HCT116 (cell line): ENCODE measurements around the gene PHKA2. TPM values are rescaled to one million over a fixed set of nuclear protein-coding genes. Genes with fewer than 3 reads are reported as not detected.

Source experiments
- ATAC-seq: fragments of 200-7000 bp; cut with Tn5 transposase; 2 replicates; pipeline ENCODE4 v1.9.1; 2020; ENCODE audit warnings: mild to moderate bottlenecking, moderate library complexity
- BruUV-seq: library from RNA; stranded (reverse); fragments of 400-500 nt; replicated peaks from 2 replicates; lab custom pipeline; 2021; lab: Mats Ljungman, UMichigan
- CTCF ChIA-PET: fragments of 300-600 bp; sonication (Branson Sonifier 250); formaldehyde crosslinking; loops from one replicate; lab custom pipeline; 2021; ENCODE audit warnings: antibody characterized with exemption; lab: Charles Lee
- POLR2A ChIA-PET: fragments of 300-600, 350-600 bp; sonication (Branson Sonifier 250); formaldehyde crosslinking; loops from one replicate; lab custom pipeline; 2021; ENCODE audit warnings: antibody characterized with exemption; lab: Charles Lee
- RAD21 ChIA-PET, 2 experiments: fragments of 300-600 bp; sonication (Branson Sonifier 250); formaldehyde crosslinking; loops; one replicate each; lab custom pipeline; 2023; ENCODE audit warnings: low total read pairs in 2 of 2; ENCODE audit not compliant: uncharacterized antibody in 2 of 2, unreplicated experiment in 2 of 2, low non-redundant PET in 1 of 2; lab: Charles Lee
- DNase-seq: peaks from one replicate; pipeline ENCODE4 v3.0.0-alpha.2; 2010; ENCODE audit warnings: low read depth, low spot score
- H2AFZ ChIP-seq: fragments of 200-600 bp; shearing (Covaris generic), sonication (generic); 2 replicates; pipeline ENCODE4 v1.6.1; 2017; ENCODE audit warnings: low read depth, mixed run types, mixed read lengths, antibody characterized with exemption, low read length; ENCODE audit not compliant: poor library complexity, severe bottlenecking
- H3K27ac ChIP-seq: 2 replicates; pipeline ENCODE4 v1.5.1; 2012; ENCODE audit warnings: low read depth, low read length
- H3K27me3 ChIP-seq: fragments of 200-600 bp; sonication (generic); 2 replicates; pipeline ENCODE4 v1.6.1; 2016; ENCODE audit warnings: mixed run types, low read length, mixed read lengths; ENCODE audit not compliant: insufficient read depth
- H3K36me3 ChIP-seq, 2 experiments: fragments of 200-500 bp in 1 of 2; fragments of 200-600 bp in 1 of 2; sonication (Bioruptor generic) in 1 of 2; sonication (generic) in 1 of 2; 2 replicates each; pipeline versions ENCODE4 v1.5.1 to v1.6.1; 2014 to 2016; ENCODE audit warnings: low read length in 2 of 2, inconsistent platforms in 1 of 2, mixed read lengths in 1 of 2, mixed run types in 1 of 2; ENCODE audit not compliant: insufficient read depth in 2 of 2, control insufficient read depth in 1 of 2
- H3K4me1 ChIP-seq, 2 experiments: fragments of 200-600 bp in 1 of 2; sonication (generic) in 1 of 2; 2 replicates each; pipeline versions ENCODE4 v1.5.1 to v1.6.1; 2012 to 2017; ENCODE audit warnings: low read length in 2 of 2, inconsistent platforms in 1 of 2, mild to moderate bottlenecking in 1 of 2, mixed read lengths in 1 of 2, mixed run types in 1 of 2, moderate library complexity in 1 of 2; ENCODE audit not compliant: insufficient read depth in 2 of 2, control insufficient read depth in 1 of 2
- H3K4me2 ChIP-seq: fragments of 200-600 bp; sonication (generic); 2 replicates; pipeline ENCODE4 v1.6.1; 2017; ENCODE audit warnings: mixed run types, low read length, mixed read lengths
- H3K4me3 ChIP-seq, 2 experiments: fragments of 200-600 bp in 1 of 2; sonication (generic) in 1 of 2; replicated peaks in 1 of 2; 2 replicates each; pipeline ENCODE4 v1.5.1; 2011 to 2016; ENCODE audit warnings: low read length in 2 of 2, control low read depth in 1 of 2, low read depth in 1 of 2, mild to moderate bottlenecking in 1 of 2, mixed read lengths in 1 of 2, mixed run types in 1 of 2
- H3K79me2 ChIP-seq: fragments of 200-600 bp; sonication (generic); 2 replicates; pipeline ENCODE4 v1.6.1; 2017; ENCODE audit warnings: mild to moderate bottlenecking, mixed run types, low read length, moderate library complexity, mixed read lengths; ENCODE audit not compliant: insufficient read depth
- H3K9ac ChIP-seq: fragments of 200-600 bp; sonication (generic); 2 replicates; pipeline ENCODE4 v1.6.1; 2016; ENCODE audit warnings: low read length, mixed read lengths
- H3K9me2 ChIP-seq: fragments of 200-600 bp; sonication (generic), shearing (Covaris generic); 2 replicates; pipeline ENCODE4 v1.6.1; 2017; ENCODE audit warnings: mixed run types, mild to moderate bottlenecking, moderate library complexity; ENCODE audit not compliant: insufficient read depth
- H3K9me3 ChIP-seq, 2 experiments: fragments of 200-500 bp in 1 of 2; fragments of 200-600 bp in 1 of 2; sonication (Bioruptor generic) in 1 of 2; sonication (generic) in 1 of 2; 2 replicates each; pipeline ENCODE4 v1.6.1; 2014 to 2017; ENCODE audit warnings: low read length in 2 of 2, mixed read lengths in 2 of 2, inconsistent platforms in 1 of 2, low read depth in 1 of 2, mild to moderate bottlenecking in 1 of 2, mixed run types in 1 of 2, moderate library complexity in 1 of 2; ENCODE audit not compliant: control insufficient read depth in 1 of 2, insufficient read depth in 1 of 2
- H4K20me1 ChIP-seq: fragments of 200-600 bp; sonication (generic), shearing (Covaris generic); 2 replicates; pipeline ENCODE4 v1.6.1; 2017; ENCODE audit warnings: mixed run types, mild to moderate bottlenecking, moderate library complexity; ENCODE audit not compliant: insufficient read depth
- CBX3 ChIP-seq: IDR thresholded peaks from 2 replicates; pipeline ENCODE4 v1.6.1; 2012; ENCODE audit warnings: low read depth
- FOSL1 ChIP-seq: IDR thresholded peaks from 2 replicates; pipeline ENCODE4 v1.6.1; 2012; ENCODE audit warnings: low read depth
- RAD21 ChIP-seq: IDR thresholded peaks from 2 replicates; pipeline ENCODE4 v1.6.1; 2012; ENCODE audit warnings: low read depth, mild to moderate bottlenecking
- ZBTB33 ChIP-seq: IDR thresholded peaks from 2 replicates; pipeline ENCODE4 v1.6.1; 2011; ENCODE audit warnings: mild to moderate bottlenecking, low read length, moderate library complexity; ENCODE audit not compliant: insufficient replicate concordance; ENCODE audit errors: extremely low read depth
- ZFX ChIP-seq: fragments of 450-650 bp; IDR thresholded peaks from 2 replicates; pipeline ENCODE4 v1.6.1; 2017
- intact Hi-C: fragments of 100-400 bp; cut with micrococcal nuclease; formaldehyde crosslinking; loops from 2 replicates; pipeline ENCODE4 v1.10.0; 2022
- total RNA-seq: library from RNA; stranded (reverse); gene quantifications from one replicate; pipeline ENCODE4 v1.2.1, GENCODE V29; 2021; ENCODE audit not compliant: unreplicated experiment

The PHKA2 gene
- total RNA-seq, 1 experiment from 2014 or later, result 23.8 TPM

DNA sequence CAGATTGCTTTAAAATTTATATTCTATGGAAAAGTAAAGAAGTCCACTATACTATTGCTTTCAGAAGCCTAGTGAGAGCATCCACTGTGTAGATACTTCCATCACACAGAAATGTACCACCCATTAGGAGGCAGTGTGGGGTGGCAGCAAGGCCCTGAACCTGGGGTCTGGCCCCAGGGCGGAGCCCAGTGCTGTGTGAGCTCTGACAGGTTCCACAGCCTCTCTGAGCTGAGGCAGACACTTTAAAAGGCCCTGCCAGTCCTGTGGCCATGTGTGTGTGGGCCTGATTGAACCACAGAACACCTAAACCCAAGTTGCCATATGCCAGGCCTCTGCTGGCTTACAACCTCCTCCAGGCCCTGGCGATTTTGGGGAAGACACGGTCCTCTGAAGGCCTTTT, 49.2 kb downstream of the PHKA2 start:
- RAD21 ChIA-PET, result no interaction called here
- TF ChIP-seq FOSL1 (no peak), ZBTB33 (no peak), CBX3 (no peak), ZFX (no peak)
- Histone ChIP-seq H2AFZ (no peak overlapping the region), H3K27me3 (no peaks in the 10 kb centered on the region), H3K79me2 (no peaks in the 10 kb centered on the region), H4K20me1 (no peaks in the 10 kb centered on the region), H3K9me2 (no peaks in the 10 kb centered on the region), H3K4me1 (no peaks in the 10 kb centered on the region), H3K9me3 (no peaks in the 10 kb centered on the region), H3K4me2 (no peak overlapping the region), H3K36me3 (no peaks in the 10 kb centered on the region; a peak in 1 of 4 replicates), H3K27ac (no peak overlapping the region), H3K9ac (no peak overlapping the region), H3K4me3 (no peak overlapping the region)
- intact Hi-C loops, result loop anchor here (10.0 kb wide), 1 partner anchor 70 kb away; no protein-coding TSS in a partner anchor
- ATAC-seq (no peak), DNase-seq (no peak)
- no TSS peak for BruUV-seq
- CTCF ChIA-PET, result no interaction called here
- POLR2A ChIA-PET, result no interaction called here

- Histone ChIP-seq H3K79me2 (no peaks in the 10 kb centered on the region), H3K27me3 (no peaks in the 10 kb centered on the region), H2AFZ (no peak overlapping the region), H3K9me2 (no peaks in the 10 kb centered on the region), H3K27ac (no peak overlapping the region), H3K9ac (no peak overlapping the region), H3K36me3 (no peaks in the 10 kb centered on the region; a peak in 1 of 4 replicates), H3K4me3 (no peak overlapping the region), H4K20me1 (no peaks in the 10 kb centered on the region), H3K9me3 (no peaks in the 10 kb centered on the region), H3K4me2 (no peak overlapping the region), H3K4me1 (no peaks in the 10 kb centered on the region)
- ChIA-PET RAD21 (no interaction called here), POLR2A (no interaction called here), CTCF (no interaction called here)
- intact Hi-C loops, result loop anchor here (10.0 kb wide), 1 partner anchor 71 kb away; no protein-coding TSS in a partner anchor
- no TSS peak for BruUV-seq
- DNase-seq (no peak), ATAC-seq (no peak)
- no peak for TF ChIP-seq RAD21
Observed at GRCh38 chrX:18933617-18934016, 50.3 kb downstream of the PHKA2 start.
